DOHH2 (cell line): Measurements from ENCODE around the gene TRIM25.

ENCODE experiments used
- H3F3A ChIP-seq: fragments of 200-600 bp; sonication (generic), shearing (Covaris generic); 2 replicates; pipeline ENCODE4 v1.6.0; 2016; ENCODE audit warnings: antibody characterized with exemption, mild to moderate bottlenecking; ENCODE audit not compliant: control insufficient read depth, insufficient read depth
- H3K27ac ChIP-seq: fragments of 200-600 bp; sonication (generic); 2 replicates; pipeline ENCODE4 v1.5.1; 2014; ENCODE audit warnings: low read depth, mild to moderate bottlenecking, low read length, moderate library complexity
- H3K27me3 ChIP-seq: fragments of 200-600 bp; sonication (generic); 2 replicates; pipeline ENCODE4 v1.6.1; 2014; ENCODE audit warnings: mild to moderate bottlenecking, low read length, mixed read lengths; ENCODE audit not compliant: control insufficient read depth
- H3K36me3 ChIP-seq: fragments of 200-600 bp; sonication (generic); 2 replicates; pipeline ENCODE4 v1.6.1; 2014; ENCODE audit warnings: mild to moderate bottlenecking, low read length, moderate library complexity, mixed read lengths; ENCODE audit not compliant: control insufficient read depth
- H3K4me1 ChIP-seq: fragments of 200-600 bp; sonication (generic); 2 replicates; pipeline ENCODE4 v1.6.1; 2014; ENCODE audit warnings: mild to moderate bottlenecking, low read length, mixed read lengths; ENCODE audit not compliant: control insufficient read depth
- H3K4me2 ChIP-seq: fragments of 200-600 bp; sonication (generic); 2 replicates; pipeline ENCODE4 v1.6.0; 2014; ENCODE audit warnings: mild to moderate bottlenecking, low read length, moderate library complexity
- H3K4me3 ChIP-seq: fragments of 200-600 bp; sonication (generic); 2 replicates; pipeline ENCODE4 v1.5.1; 2014; ENCODE audit warnings: mild to moderate bottlenecking, low read length, mixed read lengths
- H3K79me2 ChIP-seq: fragments of 200-600 bp; sonication (generic); 2 replicates; pipeline ENCODE4 v1.6.1; 2014; ENCODE audit warnings: mild to moderate bottlenecking, low read length, mixed read lengths; ENCODE audit not compliant: control insufficient read depth
- H3K9me2 ChIP-seq: fragments of 200-600 bp; sonication (generic); replicated peaks from 2 replicates; pipeline ENCODE4 v1.6.1; 2014; ENCODE audit warnings: mild to moderate bottlenecking, low read length, mixed read lengths; ENCODE audit not compliant: control insufficient read depth
- H3K9me3 ChIP-seq: fragments of 200-600 bp; sonication (generic); 2 replicates; pipeline ENCODE4 v1.6.1; 2014; ENCODE audit warnings: antibody characterized with exemption, low read length, mixed read lengths; ENCODE audit not compliant: control insufficient read depth, insufficient read depth
- H4K20me1 ChIP-seq: fragments of 200-600 bp; sonication (generic); 2 replicates; pipeline ENCODE4 v1.6.0; 2014; ENCODE audit warnings: low read depth, mild to moderate bottlenecking, antibody characterized with exemption, low read length, moderate library complexity; ENCODE audit not compliant: control insufficient read depth, insufficient read depth
- EZH2phosphoT487 ChIP-seq: fragments of 200-600 bp; sonication (generic); IDR thresholded peaks from 2 replicates; pipeline ENCODE4 v1.6.1; 2017; ENCODE audit warnings: borderline replicate concordance, mild to moderate bottlenecking, antibody characterized with exemption, low read length, moderate library complexity, mixed read lengths
- TF ChIP-seq, protein P1 (sequence below): fragments of 200-600 bp; sonication (generic); IDR thresholded peaks from one replicate; pipeline ENCODE4 v1.5.1; 2014; ENCODE audit warnings: antibody characterized with exemption, mild to moderate bottlenecking, low read depth, low read length; ENCODE audit not compliant: poor library complexity, severe bottlenecking

Gene TRIM25

DNA sequence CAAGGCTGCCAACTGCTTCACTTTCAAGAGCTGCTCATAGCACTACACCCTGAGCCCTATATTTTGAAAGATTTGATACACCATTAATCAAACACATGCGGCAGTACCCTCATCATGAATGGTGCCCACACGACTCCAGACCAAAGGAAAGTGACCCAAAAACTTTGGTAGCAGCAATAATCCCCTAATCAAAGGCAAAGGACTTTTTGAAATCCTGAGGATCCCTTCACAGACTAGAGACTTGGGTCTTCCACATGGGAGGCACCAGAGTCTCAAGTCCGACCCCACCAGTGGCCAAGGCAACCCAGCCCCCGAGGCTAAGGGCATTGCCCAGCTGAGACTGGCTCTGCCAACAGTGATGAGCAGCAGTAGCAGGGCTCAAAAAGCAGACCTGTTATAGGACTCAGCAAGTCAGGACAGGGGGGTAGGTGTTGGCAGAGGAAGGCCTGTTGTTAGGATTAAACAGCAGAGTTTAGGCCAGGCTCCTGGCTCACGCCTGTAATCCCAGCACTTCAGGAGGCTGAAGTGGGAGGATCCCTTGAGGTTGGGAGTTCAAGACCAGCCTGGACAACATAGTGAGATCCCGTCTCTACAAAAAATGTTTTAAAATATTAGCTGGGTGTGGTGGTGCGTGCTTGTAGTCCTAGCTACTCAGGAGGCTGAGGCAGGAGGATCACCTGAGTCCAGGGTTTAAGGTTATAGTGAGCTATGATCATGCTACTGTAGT is 3.2 kb downstream of the TRIM25 start:
- peaks cover 19% of the 10 kb centered on the region; the same call in 1 of the 2 replicates for H4K20me1 ChIP-seq
- peak overlapping the region; percentile 54 for H3K4me3 ChIP-seq
- H3K9me2 ChIP-seq = no peaks in the 10 kb centered on the region
- H3F3A ChIP-seq = peaks cover 23% of the 10 kb centered on the region
- peak overlapping the region; percentile 72 for H3K4me2 ChIP-seq
- peaks cover 60% of the 10 kb centered on the region for H3K36me3 ChIP-seq
- TF ChIP-seq EZH2phosphoT487 = no peak
- TF ChIP-seq, protein P1, sequence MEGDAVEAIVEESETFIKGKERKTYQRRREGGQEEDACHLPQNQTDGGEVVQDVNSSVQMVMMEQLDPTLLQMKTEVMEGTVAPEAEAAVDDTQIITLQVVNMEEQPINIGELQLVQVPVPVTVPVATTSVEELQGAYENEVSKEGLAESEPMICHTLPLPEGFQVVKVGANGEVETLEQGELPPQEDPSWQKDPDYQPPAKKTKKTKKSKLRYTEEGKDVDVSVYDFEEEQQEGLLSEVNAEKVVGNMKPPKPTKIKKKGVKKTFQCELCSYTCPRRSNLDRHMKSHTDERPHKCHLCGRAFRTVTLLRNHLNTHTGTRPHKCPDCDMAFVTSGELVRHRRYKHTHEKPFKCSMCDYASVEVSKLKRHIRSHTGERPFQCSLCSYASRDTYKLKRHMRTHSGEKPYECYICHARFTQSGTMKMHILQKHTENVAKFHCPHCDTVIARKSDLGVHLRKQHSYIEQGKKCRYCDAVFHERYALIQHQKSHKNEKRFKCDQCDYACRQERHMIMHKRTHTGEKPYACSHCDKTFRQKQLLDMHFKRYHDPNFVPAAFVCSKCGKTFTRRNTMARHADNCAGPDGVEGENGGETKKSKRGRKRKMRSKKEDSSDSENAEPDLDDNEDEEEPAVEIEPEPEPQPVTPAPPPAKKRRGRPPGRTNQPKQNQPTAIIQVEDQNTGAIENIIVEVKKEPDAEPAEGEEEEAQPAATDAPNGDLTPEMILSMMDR = no peak
- peaks cover 69% of the 10 kb centered on the region for H3K4me1 ChIP-seq
- peaks cover 79% of the 10 kb centered on the region for H3K79me2 ChIP-seq
- H3K27ac ChIP-seq = 0 out of 2 replicates have a peak overlapping the region, but pooled peaks have one; percentile 79
- H3K27me3 ChIP-seq = no peaks in the 10 kb centered on the region
- H3K9me3 ChIP-seq = no peaks in the 10 kb centered on the region

DNA sequence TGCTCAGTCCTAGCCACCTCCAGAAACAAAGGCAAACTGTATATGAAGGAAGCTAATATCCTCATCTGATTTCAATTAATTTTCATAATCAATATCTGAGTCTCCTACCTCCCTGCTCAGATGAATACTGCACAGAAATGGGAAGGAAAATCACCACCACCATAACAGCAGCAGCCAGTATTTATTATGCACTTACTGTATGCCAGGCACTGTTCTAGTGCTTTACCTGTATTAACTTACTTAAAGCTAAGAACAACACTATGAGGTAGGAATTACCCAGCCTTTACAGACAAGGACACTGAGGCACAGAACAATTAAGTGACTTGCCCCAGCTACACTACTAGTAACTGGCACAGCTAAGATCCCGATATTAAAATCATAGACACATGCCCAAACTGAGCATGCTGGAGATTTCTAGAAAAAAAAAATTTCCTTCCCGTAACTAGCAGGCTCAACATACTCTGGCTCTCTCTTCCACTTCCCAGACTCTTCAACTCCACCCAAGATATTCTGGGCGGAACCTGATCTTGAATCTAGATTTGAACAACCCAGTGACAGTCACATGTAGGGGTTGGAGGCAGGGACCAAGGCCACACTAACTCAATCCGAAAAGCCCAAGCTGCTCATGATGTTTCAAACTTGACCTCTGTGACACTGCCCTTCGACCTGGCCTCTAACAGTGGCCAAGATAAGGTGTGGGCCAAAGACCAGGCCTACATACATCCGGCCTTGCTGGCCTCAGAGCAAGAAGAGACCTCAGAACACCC is 3.9 kb downstream of the TRIM25 start:
- peak overlapping the region; percentile 54 for H3K4me3 ChIP-seq
- TF ChIP-seq EZH2phosphoT487 = no peak
- TF ChIP-seq, protein P1 = no peak
- H3K36me3 ChIP-seq = peaks cover 65% of the 10 kb centered on the region
- peaks cover 23% of the 10 kb centered on the region for H3F3A ChIP-seq
- no peaks in the 10 kb centered on the region for H3K9me2 ChIP-seq
- H3K9me3 ChIP-seq = no peaks in the 10 kb centered on the region
- H3K79me2 ChIP-seq = peaks cover 79% of the 10 kb centered on the region
- peaks cover 61% of the 10 kb centered on the region for H3K4me1 ChIP-seq
- H4K20me1 ChIP-seq = peaks cover 19% of the 10 kb centered on the region; the same call in 1 of the 2 replicates
- H3K4me2 ChIP-seq = peak overlapping the region; percentile 72
- H3K27ac ChIP-seq = peak overlapping the region; percentile 79
- no peaks in the 10 kb centered on the region for H3K27me3 ChIP-seq

DNA sequence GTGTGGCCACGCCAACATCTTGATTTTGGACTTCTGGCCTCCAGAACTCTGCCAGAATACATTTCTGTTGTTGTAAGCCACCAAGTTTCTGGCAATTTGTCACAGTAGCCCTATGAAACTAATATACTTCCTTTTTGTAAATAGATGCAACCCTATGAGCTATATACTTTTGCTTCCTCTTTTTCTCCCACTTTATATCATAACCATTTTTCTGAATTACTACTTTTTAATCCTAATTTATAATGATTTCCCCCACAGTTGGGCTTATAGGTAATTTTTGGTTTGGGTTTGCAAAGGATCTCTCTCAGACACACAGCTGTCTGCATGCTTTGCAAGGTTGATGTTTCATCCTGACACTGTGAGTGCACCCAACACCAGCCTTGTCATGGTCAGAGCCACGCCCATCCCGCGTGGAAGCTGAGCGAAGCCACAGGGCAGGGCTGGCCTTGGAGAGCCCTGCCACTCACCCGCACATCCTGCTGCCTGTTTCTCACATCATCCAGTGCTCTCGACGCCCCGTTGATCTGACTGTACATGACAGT is 5.8 kb downstream of the TRIM25 start:
- Histone ChIP-seq H3K4me2 (peak overlapping the region; percentile 72), H3K4me1 (peaks cover 56% of the 10 kb centered on the region), H3K9me2 (no peaks in the 10 kb centered on the region), H3K27ac (peak overlapping the region; percentile 79), H3K4me3 (peak overlapping the region; percentile 54), H3K79me2 (peaks cover 64% of the 10 kb centered on the region), H4K20me1 (peaks cover 19% of the 10 kb centered on the region; the same call in 1 of the 2 replicates), H3K27me3 (no peaks in the 10 kb centered on the region), H3F3A (peaks cover 23% of the 10 kb centered on the region), H3K36me3 (peaks cover 79% of the 10 kb centered on the region), H3K9me3 (no peaks in the 10 kb centered on the region)
- TF ChIP-seq, protein P1 = no peak
- no peak for TF ChIP-seq EZH2phosphoT487
